ENCODE results near the gene CHST11.

DNA sequence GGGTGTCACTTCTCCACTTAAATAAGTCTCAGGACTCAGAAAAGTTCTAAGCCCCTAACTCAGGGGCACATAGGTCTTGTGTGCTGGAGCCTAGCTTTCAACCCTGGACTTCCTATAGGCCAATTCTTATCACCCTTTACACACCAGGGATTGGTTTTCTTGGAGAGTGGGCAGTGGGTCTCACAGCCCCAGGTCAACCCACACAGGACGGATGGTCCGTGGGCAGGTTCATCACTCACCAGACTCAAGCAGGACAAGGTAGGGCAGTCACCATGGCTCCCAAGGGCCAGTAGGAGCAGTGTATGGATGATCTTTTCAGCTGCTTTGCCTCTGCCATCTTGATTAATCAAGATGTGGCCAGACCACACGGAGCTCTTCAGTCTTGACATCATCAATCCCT is 268.9 kb downstream of the CHST11 start:
- TF ChIP-seq, protein P1, sequence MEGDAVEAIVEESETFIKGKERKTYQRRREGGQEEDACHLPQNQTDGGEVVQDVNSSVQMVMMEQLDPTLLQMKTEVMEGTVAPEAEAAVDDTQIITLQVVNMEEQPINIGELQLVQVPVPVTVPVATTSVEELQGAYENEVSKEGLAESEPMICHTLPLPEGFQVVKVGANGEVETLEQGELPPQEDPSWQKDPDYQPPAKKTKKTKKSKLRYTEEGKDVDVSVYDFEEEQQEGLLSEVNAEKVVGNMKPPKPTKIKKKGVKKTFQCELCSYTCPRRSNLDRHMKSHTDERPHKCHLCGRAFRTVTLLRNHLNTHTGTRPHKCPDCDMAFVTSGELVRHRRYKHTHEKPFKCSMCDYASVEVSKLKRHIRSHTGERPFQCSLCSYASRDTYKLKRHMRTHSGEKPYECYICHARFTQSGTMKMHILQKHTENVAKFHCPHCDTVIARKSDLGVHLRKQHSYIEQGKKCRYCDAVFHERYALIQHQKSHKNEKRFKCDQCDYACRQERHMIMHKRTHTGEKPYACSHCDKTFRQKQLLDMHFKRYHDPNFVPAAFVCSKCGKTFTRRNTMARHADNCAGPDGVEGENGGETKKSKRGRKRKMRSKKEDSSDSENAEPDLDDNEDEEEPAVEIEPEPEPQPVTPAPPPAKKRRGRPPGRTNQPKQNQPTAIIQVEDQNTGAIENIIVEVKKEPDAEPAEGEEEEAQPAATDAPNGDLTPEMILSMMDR (IDR thresholded peaks at IDR 0.05; ENCODE audit: low read depth, low read length, poor library complexity, severe bottlenecking): no peak
- TF ChIP-seq EZH2phosphoT487 (IDR thresholded peaks at IDR 0.05; ENCODE audit: borderline replicate concordance, low read length): no peak

Data from DOHH2 (cell line).